GM19240 (cell line): ENCODE measurements around the gene KCNH5.

Source experiments
- DNase-seq: peaks from one replicate; pipeline ENCODE4 v3.0.0; 2011; ENCODE audit warnings: low spot score; ENCODE audit not compliant: insufficient read length

KCNH5 gene

DNA sequence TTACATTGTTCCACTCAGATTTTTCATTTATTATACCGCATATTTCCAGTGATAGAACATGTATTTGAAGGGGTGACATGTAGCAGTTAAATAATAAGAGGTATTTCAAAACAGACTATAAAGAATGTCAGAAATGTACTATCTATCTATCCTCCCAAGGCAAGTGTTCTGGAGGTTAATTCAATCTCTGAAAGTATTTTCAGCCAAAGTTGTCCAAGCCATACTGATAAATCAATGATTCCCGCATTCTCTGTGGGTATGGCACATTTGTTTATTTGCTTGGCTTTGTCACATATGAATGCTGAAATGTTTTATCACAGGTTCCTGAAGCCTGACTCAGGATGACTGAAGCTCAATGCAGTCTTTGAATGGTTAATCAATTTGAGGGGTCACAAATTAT, 35.8 kb downstream of the KCNH5 start:
- DNase-seq: no peak

DNA sequence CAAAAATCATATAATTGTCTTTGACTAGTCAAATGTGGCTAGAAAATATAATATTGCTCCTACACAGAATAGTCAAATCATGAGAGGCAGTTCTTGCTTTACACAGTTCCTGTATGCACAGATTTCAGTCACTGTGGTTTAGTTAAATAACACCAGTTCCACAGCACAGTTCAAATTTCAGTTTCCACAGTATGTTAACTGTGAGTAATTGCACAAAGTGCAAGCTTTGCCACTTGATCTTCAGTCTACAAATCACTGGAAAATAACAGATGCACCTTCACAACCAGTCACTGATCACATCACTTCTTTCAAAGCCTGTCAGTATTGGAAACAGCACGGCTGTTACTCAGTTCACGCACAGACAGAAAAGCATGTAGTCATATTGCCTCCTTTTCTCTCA, 38.7 kb downstream of the KCNH5 start:
- DNase-seq: no peak

DNA sequence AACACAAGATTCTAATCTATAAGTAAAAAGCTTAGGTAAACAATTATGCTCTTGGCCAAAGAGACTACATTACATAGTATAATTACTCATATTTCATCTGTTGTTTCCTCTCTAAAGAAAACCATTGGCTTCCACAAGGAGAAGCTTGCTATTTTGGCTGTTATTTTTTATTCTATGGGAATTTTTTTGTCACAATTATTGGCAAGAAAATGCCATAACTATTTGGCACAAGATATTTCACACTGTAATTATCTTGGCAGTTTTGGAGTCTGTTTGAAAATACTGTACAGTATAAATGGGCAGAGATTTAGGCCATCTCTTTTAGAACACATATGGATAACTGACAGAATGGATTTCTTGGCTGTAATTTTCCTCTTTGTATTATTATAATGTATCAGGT, 51.2 kb downstream of the KCNH5 start:
- no peak for DNase-seq

DNA sequence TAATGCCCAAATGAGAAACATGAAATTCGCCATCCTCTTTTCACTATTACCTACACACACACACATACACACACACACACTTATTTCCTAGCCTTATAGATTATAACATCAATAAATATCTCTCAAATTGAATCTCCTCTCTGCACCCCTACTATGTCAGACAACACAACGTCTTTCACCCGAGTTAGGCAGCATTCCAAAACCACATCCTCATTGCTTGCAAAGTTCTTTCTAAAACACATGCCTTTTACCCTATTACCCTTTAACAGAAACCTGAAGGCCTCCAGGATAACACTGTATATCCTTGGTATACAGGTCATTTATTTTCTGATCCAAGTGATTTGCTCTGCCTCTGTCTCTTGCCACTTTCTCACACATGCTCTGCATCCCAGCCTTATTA, 56.3 kb downstream of the KCNH5 start:
- DNase-seq: no peak

DNA sequence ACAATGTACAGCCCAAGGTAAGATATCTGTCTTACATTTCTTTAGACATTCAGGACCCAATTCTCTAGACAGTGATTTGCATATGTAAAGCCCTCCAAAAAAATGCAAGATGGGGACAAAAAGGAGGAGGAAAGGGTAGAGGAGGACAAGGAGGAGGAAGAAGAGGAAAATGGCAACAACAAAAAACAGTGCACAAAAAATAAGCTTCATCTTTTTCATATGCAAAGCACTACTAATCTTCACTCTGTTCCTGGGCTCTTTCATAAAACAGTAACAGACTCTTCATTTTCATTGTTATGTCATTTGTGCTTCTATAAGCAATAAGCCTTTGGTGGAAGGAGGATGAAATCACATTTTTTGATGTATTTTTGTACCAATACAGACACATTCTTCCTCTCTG, 61.4 kb downstream of the KCNH5 start:
- no peak for DNase-seq

DNA sequence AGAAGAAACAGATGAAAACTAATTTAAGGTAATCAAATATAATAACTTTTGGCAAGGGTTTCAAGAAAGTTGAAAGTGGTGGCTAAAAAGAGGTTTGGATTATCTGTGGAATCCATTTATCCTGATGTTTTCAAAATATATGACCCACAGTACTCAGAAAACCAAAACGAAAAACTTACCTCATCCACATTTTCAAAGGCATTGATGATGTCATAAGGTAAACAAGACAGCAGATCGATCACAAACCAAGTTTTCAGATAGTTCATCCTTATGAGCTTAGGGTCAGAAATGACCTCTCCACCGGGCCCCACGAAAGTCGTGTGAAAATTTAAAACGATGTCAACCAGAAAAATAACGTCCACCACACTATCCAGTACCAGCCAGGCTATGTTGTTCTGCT, 64.6 kb downstream of the KCNH5 start:
- DNase-seq: no peak

DNA sequence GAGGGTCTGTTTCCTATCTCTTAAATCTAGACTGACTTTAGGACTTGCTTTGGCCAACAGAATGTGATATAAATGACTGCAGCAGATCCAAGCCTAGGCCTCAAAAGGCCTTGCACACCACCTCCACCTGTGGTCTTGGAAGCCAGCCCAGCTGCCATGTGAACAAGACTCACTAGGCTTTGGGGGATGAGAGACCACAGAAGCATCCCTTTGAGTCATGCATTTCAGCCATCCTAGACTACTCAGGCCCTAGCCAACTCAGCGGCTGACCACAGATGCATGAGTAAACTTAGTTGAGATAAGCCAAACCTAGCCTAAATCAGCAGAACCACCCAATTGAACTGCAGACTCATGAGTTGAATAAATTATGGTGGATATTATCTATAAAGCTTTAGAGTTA, 87.7 kb downstream of the KCNH5 start:
- DNase-seq: no peak

DNA sequence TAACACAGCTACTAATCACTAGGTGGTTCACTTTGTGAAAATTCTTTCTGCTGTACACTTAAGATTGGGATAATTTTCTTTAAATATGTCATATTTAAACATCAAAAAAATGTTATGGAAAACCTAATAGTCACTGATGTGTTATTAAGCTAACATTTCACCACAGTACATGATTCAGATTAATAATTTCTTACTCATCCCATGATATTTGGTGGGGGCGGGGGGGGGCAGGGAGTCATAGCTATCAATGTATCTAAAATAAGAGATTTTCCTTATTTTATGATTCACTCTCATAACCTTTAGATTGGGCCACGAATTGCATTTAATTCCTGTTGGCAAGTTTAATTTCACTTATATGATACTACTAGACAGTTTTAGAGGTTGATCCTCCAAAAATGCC, 88.8 kb downstream of the KCNH5 start:
- DNase-seq: no peak

DNA sequence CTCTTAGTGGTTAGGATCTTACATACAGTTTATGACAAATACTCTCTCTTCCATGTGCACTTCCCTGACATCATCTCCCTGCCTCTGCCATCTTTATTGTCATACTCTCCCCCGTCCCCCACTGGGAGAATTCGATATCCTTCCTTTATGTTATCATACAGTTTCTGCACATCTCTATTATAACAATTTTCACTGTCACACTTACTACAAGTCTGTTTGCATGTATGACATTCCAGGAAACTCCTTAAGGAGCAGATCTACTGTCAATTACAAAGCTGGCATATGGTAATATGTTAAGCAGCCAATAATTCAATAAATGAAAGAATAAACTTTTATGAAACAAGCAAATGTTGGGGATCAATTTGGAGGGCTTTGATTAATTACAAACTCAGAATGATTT, 91.1 kb downstream of the KCNH5 start:
- no peak for DNase-seq

DNA sequence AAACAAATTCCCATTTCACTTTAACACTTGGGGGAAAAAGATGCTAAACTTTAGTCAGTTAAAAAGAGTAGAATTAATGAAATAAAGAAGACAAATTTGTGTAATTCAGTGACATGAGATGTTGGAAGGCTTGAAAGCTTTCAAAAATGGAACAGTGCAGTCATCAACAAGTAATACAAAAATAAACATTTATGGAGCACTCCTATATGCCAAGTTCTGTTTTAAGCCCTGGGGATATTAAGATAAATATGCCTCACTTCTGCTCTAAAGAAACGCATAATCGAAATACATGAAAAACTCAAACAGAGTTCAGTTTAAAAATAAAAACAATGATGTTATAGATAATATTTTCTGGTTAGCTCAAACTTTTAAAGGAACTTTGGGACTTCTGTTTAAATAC, 93.0 kb downstream of the KCNH5 start:
- no peak for DNase-seq

DNA sequence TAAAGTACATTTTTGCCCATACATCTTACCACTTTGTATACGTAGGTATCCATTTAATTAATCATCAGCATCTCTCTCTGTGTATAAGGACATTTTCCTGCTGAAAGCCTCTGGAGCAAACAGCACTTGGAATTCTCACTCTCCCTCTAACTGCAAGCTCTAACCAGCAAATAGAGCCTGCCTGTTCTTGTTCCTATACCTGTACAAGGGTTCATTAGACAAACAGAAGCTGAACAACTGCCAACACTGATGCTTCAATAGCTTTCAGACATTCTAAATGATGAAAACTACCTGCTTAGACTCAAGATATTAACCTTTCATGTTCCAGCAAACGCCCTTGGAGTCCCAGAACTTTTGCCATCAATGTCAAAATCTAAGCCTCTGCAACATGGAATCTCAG, 98.0 kb downstream of the KCNH5 start:
- no peak for DNase-seq

DNA sequence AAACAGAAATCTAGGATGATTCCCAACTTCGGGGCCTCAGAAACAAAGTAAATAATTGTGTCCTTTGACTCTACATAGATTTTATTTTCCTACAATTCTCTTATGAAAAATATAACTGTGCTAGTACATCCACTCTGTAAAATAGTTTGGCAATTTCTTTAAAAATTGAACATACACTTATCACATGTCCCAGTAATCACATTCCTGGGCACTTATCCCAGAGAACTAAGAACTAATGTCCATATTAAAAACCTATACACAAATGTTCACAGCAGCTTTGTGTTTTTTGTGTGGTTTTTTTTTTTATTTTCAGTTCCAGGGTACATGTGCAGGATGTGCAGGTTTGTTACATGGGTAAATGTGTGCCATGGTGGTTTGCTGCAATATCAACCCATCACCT, 99.0 kb downstream of the KCNH5 start:
- DNase-seq: no peak

DNA sequence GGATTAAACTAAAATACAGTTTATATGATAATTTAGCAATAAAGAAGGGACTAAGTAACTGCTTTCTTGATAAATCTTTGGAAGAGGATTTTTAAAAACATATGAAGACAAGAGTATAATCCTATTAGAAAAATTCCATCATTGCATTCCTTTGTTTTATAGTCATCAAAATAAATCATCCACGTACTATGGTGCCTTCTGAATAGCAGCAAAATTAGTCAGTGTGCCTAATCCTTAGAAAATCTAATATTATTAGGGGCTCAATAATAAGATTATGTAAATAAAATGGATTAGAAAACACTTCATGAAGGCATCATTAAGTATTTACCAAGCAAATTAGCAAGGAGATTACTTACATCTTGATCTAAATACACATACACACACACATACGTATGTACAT, 102.1 kb downstream of the KCNH5 start:
- DNase-seq: no peak

DNA sequence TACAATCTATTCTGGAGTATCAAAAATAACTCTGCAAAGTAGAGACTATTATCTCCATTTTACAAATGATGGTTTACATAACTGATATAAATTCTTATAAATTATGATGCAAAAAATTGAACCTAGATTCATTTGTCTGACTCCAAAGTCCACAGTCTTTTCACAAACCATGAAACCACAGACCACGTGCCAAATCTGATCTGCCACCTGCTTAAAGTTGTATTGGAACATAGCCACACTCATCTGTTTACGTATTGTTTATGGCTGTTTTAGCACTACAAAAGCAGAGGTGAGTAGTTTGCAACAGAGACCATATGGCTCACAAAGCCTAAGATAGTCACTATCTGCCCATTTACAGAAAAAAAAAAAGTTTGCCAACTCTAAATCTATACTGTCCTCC, 105.3 kb downstream of the KCNH5 start:
- no peak for DNase-seq

DNA sequence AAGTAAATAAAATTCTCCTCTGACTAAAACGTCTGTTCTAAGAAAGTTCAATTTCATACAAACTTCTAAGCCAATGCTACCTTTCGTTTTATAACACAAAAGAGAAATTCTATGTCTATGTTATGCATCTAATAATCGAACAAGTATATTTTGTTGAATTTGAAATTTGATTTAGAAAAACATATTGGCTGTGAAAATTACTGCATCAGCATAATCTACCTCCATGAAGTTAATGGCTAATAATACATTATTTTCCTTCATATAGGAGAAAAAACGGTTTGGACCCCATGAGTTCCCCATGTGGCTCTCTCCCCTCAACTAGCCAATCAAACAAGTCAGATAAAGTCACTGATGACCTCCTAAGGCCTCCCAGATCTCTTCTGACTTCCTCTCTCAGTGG, 106.5 kb downstream of the KCNH5 start:
- DNase-seq: no peak

DNA sequence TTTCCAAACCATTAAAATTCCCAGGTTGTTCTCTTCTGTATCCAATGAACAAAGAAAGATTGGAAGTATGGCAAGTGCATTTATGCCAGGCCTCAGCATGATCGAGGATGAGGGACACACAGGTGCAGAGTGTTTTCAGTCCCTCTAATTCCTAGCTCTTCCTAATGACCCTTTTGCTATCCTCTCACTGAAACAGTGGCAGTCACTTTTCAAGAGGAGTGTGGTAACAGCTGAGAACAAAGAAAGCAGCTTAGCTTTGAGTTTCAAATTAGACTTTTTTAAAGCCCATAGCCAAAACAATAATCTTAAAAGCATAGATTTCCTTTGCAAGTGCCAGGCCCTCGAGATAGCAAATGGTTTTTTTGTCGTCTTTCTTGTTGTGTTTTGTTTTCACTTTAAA, 110.8 kb downstream of the KCNH5 start:
- DNase-seq: no peak

DNA sequence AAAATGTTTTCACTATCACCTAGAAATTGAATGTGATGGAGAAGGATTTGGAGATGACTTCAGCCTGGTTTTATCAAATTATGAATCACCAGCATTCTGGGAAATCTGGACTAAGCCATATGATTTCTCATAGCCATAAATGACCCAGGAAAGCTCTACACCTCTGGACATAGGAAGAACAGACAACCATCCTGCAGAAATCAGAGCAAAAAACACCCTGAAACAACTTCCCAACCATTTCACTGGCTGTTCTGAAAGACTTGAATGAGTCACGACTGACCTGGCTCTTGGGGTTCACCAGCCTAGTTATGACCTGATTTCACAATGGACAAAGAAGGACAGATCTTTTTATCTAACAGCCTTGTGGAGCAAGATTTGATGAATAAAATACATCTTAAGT, 123.8 kb downstream of the KCNH5 start:
- no peak for DNase-seq

DNA sequence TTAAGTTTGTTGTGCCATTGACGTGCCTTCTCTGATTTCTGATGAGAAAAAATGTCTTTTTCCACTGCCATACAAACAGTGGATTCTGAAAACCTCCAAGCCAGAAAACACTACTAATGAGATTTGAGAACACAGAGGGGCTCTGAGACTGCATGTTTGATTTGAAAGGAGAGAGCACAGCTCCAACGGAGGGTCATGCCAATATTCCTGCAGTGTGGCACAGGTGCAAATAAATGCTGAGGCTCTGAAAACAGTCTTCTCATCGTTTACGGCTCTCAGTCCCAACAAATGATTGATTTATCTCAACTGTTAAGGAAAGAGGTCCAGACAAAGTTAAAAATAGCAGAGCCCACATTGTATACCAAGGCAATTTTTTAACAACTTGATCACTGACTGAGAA, 128.7 kb downstream of the KCNH5 start:
- no peak for DNase-seq

DNA sequence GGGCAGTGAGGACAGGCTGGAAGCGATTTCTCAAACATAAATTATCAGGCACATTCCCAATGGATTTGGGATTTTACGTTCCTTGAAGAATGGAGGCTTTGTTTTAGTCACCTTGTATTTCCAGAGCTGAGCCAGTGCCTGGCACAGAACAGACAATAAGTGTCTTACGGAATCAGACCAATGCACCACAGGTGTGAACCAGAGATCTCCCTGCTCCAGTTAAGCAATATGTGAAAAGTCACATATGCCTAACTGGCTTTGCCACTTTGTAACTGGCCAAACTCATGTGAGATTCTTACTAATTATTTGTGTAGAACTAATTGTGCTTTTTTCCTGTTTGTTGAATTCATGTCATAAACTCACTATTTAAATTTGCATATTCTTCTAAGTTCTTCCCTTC, 130.4 kb downstream of the KCNH5 start:
- DNase-seq: no peak

DNA sequence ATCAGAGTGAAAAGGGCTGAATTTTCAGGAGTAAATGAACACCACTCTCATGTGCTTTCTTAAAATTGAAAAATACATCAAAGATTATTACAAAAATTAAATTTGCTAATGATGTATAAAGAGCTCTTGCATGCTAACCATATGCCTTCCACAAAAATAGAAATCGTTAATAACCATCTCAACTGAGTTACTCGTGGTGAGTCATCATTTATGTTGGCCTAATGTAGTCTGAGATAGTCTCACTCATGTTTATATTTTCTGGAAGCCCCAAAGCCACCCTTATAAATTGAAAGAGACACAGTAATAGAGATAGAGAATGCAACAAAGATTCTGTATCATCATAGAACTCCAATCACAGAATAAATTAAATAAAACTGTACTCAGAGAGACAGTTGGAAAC, 131.2 kb downstream of the KCNH5 start:
- DNase-seq: no peak

DNA sequence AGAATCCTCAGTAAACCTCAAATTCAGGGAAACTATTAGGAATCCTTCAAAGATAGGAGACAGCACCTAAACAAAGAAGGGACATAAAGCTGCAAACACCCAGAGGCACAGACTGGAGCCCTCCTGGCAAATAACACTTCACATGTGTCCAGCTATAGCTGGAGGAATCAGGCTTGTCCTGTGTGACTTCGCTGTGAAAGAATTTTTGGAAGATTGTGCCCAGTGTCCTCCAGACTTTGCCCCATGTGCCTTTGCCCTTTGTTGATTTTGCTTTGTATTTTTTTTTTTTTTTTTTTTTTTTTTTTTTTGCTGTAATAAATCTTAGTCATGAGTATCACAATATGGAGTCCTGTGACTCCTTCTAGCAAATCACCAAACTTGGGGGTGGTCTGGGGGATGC, 136.8 kb downstream of the KCNH5 start:
- DNase-seq: no peak

DNA sequence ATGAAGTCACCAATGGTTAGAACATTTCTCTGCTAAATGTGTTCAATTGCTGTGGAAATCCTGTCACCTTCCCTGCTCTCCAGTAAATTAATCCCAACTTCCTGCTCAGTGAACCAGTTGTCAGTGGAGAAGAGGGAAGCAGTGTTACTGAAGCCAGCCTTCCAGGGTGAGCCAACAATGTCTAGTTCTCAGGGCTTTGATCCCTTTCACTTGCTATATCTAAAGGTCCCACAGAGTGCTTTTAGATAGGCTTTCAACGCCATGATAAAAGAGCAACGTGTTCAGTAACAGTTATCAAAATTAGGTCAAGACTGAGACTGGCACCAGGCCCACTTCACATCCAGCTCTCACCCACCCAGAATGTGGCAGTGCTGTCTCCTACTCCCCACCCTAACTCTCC, 139.7 kb downstream of the KCNH5 start:
- no peak for DNase-seq

DNA sequence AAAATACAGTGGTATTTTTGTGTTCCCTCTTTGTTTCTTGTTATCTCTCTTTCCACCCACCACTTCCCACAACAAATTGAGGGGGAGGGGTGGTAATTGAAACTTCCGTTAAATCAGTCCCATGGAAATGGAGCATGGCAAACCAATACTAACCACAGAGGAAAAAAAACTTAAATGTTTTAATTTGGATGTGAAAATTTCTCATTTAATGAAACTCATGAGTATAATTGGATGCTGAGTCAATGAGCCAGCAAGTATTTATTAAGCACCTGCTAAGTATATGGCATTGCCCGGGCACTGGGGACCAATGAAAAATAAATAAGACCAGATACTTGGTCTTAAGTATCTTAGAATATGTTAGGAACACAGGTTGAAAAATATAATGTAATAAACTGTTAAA, 147.5 kb downstream of the KCNH5 start:
- DNase-seq: no peak

DNA sequence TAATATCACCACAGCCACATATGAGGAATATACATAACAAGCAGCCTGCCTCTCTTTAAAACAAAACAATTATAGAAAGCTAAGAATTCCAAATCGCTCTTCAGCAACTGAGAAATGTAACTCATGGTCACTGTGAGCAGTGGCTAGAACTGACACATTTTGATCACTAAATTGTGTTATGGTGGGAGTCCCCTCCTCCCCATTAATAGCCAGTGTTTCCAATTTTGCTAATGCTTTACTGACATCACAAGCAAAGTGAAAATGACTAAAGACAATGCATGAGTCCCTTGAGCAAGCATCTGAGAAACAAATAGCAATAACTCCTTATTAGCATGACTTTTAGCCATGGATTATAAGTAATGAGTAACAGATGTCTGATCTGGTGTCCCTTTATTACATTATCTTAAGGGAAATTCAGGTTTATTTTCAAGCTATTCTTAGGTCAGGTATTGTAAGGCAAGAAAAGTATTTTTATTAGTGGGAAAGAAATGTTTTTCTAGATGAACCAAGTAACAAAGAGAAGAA, 148.3 kb downstream of the KCNH5 start:
- no peak for DNase-seq

DNA sequence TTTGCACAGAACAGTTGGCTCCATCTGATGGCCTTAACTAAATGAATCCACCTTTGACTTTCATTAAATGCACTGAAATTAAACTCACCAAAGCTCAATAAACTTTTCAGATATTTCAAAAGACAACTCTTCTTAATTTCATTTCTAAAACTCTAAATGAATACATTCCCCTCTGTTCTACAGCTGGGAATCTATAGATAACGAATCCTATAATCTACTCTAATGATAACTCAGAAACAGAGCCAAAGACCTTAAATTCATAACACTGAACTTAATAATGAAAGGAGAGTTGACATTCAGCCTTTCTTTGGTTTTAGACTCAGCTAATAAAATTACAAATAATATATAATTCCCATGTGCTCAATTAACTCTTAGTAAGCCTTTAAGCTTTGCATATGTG, 150.5 kb downstream of the KCNH5 start:
- DNase-seq: no peak
